ENCODE measurements around the gene PHF13. TPM values are rescaled to one million over a fixed set of nuclear protein-coding genes. Genes with fewer than 3 reads are reported as not detected.

The PHF13 gene
- total RNA-seq, 2 donors from 2014 or later: 5.0 to 8.1 TPM

- Histone ChIP-seq H3K4me1 (peaks cover 0 to 75% of the 10 kb centered on the region in 2 donors), H3K27ac (no peak overlapping the region), H3K9me3 (no peaks in the 10 kb centered on the region), H3K4me3 (no peak overlapping the region), H3K27me3 (no peaks in the 10 kb centered on the region), H3K36me3 (peaks cover 24% of the 10 kb centered on the region)
- DNase-seq (ENCODE audit: low spot score): no peak
- TF ChIP-seq CTCF (IDR thresholded peaks at IDR 0.05): no peak
Observed at GRCh38 chr1:6585081-6585722, 28.3 kb upstream of the PHF13 start.

- H3K27me3 ChIP-seq: no peaks in the 10 kb centered on the region
- no peak for DNase-seq (ENCODE audit: low spot score)
- H3K36me3 ChIP-seq: peaks cover 30% of the 10 kb centered on the region
- H3K9me3 ChIP-seq: no peaks in the 10 kb centered on the region
- H3K27ac ChIP-seq: no peak overlapping the region
- TF ChIP-seq CTCF (IDR thresholded peaks at IDR 0.05): no peak
- H3K4me3 ChIP-seq: no peak overlapping the region
- H3K4me1 ChIP-seq: peaks cover 0 to 68% of the 10 kb centered on the region in 2 donors
Observed at GRCh38 chr1:6585841-6586240, 27.7 kb upstream of the PHF13 start.

GRCh38 chr1:6586404-6586816 is 27.1 kb upstream of the PHF13 start:
- peaks cover 36% of the 10 kb centered on the region for H3K36me3 ChIP-seq
- H3K4me1 ChIP-seq: peaks cover 0 to 68% of the 10 kb centered on the region in 2 donors
- H3K27ac ChIP-seq: peak overlapping the region; percentile 36 to 53
- no peak overlapping the region for H3K4me3 ChIP-seq
- TF ChIP-seq CTCF (IDR thresholded peaks at IDR 0.05): no peak
- no peaks in the 10 kb centered on the region for H3K27me3 ChIP-seq
- no peak for DNase-seq (ENCODE audit: low spot score)
- H3K9me3 ChIP-seq: no peaks in the 10 kb centered on the region

- Histone ChIP-seq H3K27ac (peak overlapping the region; percentile 36 to 53), H3K36me3 (peaks cover 46% of the 10 kb centered on the region), H3K9me3 (no peaks in the 10 kb centered on the region), H3K4me1 (peaks cover 0 to 68% of the 10 kb centered on the region in 2 donors), H3K27me3 (no peaks in the 10 kb centered on the region), H3K4me3 (no peak overlapping the region)
- TF ChIP-seq CTCF (IDR thresholded peaks at IDR 0.05): no peak
- DNase-seq (ENCODE audit: low spot score): no peak
Observed at GRCh38 chr1:6587261-6588005, 26.1 kb upstream of the PHF13 start.

- no peaks in the 10 kb centered on the region for H3K9me3 ChIP-seq
- H3K27me3 ChIP-seq: no peaks in the 10 kb centered on the region
- H3K4me1 ChIP-seq: peaks cover 0 to 77% of the 10 kb centered on the region in 2 donors
- no peak for TF ChIP-seq CTCF (IDR thresholded peaks at IDR 0.05)
- DNase-seq (ENCODE audit: low spot score): no peak
- H3K27ac ChIP-seq: peak overlapping the region in 1 of 2 donors; percentile 27
- peaks cover 55% of the 10 kb centered on the region for H3K36me3 ChIP-seq
- no peak overlapping the region for H3K4me3 ChIP-seq
Observed at GRCh38 chr1:6588128-6588892, 25.2 kb upstream of the PHF13 start.

Data from right atrium auricular region (tissue), 2 donors.